Transverse colon (tissue), 3 donors: ENCODE results near the gene LSAMP.

ENCODE experiments used
- EP300 ChIP-seq: sonication (generic); formaldehyde crosslinking; IDR thresholded peaks from one replicate; pipeline ENCODE4 v1.6.1; 2017; ENCODE audit warnings: antibody characterized with exemption, low read depth
- POLR2A ChIP-seq: fragments of 450-650 bp; IDR thresholded peaks from one replicate; pipeline ENCODE4 v1.6.1; 2016; ENCODE audit warnings: antibody characterized with exemption, mild to moderate bottlenecking, moderate library complexity
- POLR2AphosphoS5 ChIP-seq, 3 donors: sonication (generic); formaldehyde crosslinking; IDR thresholded peaks; one replicate each; pipeline ENCODE4 v1.6.1; 2016; ENCODE audit warnings: antibody characterized with exemption in 3 of 3

DNA sequence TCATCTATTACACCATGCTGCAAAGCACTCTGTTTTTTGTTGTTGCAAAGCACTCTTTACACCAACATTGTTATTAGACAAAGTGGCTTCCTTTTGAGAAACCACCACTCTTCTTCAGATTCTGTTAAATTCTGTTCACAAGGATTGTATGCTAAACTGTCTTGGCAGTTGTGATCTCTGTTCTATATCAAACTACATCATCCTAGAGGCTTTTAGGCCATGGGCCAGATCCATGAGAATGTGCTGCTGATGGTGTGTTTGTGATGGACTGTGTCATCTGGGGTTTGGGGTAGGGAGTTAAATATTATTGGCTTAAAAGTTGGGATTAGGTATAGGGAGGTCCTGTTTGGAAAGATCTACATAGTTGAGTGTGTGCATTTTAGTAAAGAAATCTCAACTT, 592.2 kb downstream of the LSAMP start:
- TF ChIP-seq EP300 (no peak), POLR2AphosphoS5 (IDR thresholded peaks at IDR 0.05) (no peak), POLR2A (no peak)
